GM19193 (cell line): ENCODE data around the gene ETFB.

Source experiments
- POLR2A ChIP-seq: IDR thresholded peaks from 4 replicates; pipeline ENCODE4 v1.6.1; 2011; ENCODE audit not compliant: insufficient read depth, insufficient read length; ENCODE audit errors: extremely low read depth

The ETFB gene

GRCh38 chr19:51382004-51382403 lies 15.8 kb upstream of the ETFB start:
- TF ChIP-seq POLR2A: no peak

GRCh38 chr19:51380379-51380778 lies 14.2 kb upstream of the ETFB start:
- TF ChIP-seq POLR2A: no peak

DNA sequence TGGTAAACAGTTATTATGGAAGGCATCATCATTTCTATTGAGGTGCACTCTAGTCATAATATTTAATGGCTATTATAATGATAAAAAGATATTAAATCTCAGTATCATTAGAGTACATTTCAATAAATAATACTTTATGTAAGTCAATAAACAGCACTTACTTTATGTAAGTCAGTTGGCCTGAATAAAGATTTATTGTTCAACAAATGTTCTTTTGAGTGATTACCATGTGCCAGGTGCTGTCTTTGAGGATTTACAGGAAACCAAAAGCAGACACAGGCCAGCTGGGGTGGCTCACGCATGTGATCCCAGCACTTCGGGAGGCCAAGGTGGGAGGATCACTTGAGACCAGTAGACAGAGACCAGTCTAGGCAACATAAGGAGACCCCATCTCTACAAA lies 11.2 kb upstream of the ETFB start:
- TF ChIP-seq POLR2A: no peak

DNA sequence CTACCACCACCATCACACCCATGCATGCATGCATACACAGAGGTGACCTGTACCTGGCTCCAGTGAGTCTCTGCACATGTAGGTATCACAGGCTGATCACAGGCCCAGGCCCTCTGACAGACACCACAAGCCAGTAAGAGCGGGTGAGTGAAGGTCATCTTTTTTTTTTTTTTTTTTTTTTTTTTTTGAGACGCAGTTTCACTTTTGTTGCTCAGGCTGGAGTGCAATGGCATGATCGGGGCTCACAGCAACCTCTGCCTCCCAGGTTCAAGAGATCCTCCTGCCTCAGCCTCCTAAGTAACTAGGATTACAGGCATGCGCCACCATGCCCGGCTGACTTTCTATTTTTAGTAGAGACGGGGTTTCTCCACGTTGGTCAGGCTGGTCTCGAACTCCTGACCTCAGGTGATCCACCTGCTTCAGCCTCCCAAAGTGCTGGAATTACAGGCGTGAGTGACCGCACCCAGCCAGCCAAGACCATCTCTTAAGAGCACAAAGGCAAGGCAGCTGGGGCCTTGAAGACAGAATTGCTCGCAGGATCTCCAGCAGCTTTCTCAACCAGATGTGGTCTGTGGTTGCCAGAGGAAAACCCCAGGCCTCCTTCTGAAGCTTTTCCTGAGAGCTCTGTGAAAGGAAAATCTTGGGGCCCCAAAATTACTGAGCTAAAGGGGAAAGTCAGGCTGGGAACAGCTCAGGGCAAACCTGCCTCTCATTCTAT lies 9.5 kb upstream of the ETFB start:
- no peak for TF ChIP-seq POLR2A

- TF ChIP-seq POLR2A: no peak
Observed at GRCh38 chr19:51372649-51373504, 6.7 kb upstream of the ETFB start, which contains the start of gene NKG7. TSS of gene NKG7 (minus strand) at chr19:51372654. CDS start at chr19:51372535, 119 bp downstream.

GRCh38 chr19:51372021-51372648 lies 5.9 kb upstream of the ETFB start:
- no peak for TF ChIP-seq POLR2A

DNA sequence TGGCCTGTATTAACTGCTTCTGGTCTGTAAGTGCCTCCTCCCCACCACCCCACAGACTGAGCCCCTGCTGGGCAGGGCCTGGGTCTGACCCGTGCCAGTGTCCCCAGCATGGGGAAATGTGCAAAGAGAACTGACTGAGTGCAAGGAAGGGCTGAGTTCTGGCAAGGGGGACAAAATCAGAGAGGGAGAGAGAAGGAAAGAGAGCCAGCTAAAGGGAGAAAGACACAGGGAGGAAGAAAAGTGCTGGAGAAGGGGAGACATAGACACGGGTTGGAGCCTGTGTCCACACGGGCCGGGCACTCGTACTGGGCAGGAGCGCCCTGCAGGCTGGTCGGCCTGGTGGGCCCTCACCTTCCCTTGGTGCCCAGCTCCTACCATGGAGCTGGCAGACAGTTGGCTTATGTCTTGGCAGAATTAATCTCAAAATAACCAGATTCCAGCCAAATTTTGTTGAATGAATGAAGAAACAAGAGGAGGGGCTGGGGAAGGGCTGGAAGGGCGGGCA lies 5.0 kb upstream of the ETFB start:
- TF ChIP-seq POLR2A: no peak

- TF ChIP-seq POLR2A: no peak
Observed at GRCh38 chr19:51370230-51370629, 4.0 kb upstream of the ETFB start.

DNA sequence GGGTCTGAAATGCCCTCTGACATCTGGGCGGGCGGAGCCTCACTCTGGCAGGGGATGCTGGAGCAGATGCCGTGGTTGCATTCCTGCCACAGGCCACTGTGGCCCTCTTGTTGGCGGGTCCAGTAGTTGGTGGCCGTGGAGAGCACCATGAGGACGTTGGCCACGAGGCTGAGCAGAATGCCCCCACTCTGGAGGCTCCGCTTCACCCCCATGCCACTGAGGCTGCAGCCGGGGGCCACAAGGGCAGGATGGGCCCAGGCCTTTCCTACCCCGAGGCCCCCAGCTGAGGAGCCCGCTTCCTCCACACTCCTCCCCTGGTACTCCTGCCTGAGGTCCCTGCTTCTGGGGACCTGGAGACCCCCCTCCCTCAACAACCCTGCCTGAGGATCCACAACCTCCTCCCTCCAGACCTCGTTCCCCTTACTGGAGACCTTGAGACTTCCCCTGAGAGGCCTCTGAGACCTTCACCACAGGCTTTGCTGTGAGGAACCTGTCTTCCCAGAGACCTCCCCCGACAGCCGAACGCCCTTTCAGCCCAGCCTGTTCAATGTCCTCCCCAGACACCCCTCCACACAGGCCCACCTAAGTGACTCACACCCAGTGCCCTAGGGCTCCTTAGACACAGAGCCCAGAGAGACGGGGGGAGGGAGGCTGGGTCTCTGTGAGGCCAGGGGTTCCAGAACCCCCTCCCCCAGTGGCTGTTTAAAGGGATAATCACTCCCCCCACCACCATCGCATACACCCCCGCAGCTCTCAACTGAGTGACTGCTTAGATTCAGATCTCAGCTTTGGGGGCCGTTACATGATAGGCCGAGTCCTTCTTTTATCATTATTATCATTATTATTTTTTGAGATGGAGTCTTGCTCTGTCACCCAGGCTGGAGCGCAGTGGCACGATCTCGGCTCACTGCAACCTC lies 2.4 kb upstream of the ETFB start, which contains the start of gene CLDND2:
Gene CLDND2 (minus strand): TSS at position 638 of the 917 bp plus-strand sequence. CDS start 426 bp downstream, at position 212.
- TF ChIP-seq POLR2A: no peak

DNA sequence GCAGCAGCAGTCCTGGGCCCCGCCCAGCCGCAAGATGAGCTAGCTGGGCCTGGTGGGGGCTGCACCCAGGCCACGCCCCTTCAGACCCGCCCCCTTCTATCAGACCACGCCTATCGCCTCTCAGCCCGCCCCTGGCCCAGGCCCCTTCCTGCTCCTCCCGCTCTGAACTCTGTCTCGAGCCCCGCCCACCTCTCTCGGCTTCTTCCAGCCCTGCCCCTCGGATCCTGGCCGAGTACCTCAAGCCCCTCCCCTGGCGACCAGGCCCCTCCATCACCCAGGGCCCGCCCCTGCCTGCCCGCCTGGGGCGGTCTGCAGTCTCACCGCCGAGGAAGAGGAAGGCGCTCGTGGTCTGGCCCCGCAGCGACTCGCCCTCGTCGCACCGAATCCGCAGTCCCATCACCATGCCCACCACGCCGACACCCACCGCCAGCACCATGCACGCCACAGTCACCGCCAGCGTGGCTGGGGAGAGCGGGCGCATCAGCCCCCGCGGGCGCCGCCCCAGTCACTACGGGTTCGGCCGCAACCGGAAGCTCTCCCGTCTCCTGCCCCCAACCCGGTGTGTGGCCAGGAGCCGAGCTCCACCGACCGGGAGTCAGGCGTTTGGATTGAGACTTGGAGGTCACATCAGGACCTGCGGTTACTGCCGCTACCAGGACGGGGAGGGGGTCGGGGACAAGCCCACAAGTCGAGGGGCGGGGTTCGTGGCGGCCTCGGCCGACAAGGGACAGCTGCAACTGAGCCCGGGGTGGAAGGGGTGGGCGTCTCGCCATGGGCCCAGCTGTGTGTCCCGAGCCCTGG lies 1.6 kb upstream of the ETFB start:
- TF ChIP-seq POLR2A: peak; percentile 67

GRCh38 chr19:51367255-51367564 lies 1.0 kb upstream of the ETFB start:
- peak; percentile 14 for TF ChIP-seq POLR2A

DNA sequence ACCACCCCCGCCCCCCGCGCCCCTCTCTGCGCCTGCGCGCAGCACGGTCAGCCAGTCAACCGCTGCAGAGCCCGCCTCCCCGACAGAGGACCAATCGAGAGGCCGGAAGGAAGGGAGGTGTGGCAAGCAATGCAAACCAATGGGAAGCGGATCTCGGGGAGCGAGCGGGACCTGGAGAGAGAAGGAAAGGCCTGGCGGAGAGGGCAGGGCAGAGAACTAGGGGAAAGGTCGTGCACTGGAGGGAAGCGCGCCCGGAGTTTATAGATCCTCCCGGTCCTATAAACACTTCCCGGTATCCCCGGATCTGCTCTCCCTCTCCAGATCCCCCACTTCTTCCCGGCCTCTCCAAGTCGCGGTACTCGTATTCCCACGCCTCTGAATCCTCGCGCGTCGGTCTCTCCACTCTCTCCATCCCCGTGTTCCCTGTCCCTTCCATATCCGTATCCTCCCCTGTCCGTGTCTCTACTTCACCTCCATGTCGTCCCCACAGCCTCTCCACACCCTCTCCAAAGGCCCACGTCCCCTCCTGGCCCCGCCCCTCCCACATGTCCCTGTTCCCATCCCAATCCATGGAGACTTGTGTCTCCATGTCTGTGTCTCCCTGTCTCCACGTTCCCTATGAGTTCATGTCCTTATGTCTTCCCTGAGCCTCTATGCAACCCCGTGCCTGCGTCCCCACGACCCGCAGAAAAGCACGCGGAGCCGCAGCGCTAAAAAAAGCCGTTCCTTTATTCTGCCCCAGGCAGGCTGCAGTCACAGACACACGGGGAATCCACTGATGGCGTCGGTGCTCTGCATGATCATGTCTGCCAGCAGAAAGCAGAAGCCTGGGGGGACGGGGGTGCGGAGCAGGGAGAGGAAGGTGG lies 434 bp upstream of the ETFB start:
- TF ChIP-seq POLR2A: peak; percentile 65
